ENCODE measurements around the gene RAB20. TPM values are rescaled to one million over a fixed set of nuclear protein-coding genes. Genes with fewer than 3 reads are reported as not detected.

The RAB20 gene
- total RNA-seq, 1 experiment from 2014 or later: 10.6 TPM

DNA sequence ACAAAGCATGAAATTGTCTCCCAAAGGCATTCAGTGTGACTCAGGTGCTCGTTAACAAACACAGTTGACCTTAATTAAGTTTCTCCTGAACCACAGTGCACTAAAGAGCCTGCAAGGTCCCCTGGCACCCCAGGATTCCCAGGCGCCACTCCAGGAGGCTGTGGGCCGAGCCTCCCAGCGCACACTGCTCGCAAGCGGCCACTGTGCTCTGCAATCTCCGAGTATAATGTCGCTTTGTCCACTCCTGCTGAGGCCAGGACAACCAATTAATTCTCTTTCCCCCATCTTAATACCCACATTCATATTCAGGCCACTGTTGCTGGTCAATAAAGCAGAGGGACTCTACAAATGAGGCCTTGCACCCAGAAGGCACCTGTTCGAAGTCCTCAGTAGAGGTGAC, 8.8 kb downstream of the RAB20 start:
- CTCF ChIA-PET: no interaction called here
- intact Hi-C loops (cut with micrococcal nuclease): no loop called here
- H3K36me3 ChIP-seq (ENCODE audit: control insufficient read depth in 1 of 2, insufficient read depth in 2 of 2, low read length in 2 of 2): no peaks in the 10 kb centered on the region; a peak in 1 of 4 replicates
- no peaks in the 10 kb centered on the region for H3K9me2 ChIP-seq (ENCODE audit: insufficient read depth)
- H3K27me3 ChIP-seq (ENCODE audit: insufficient read depth, low read length): no peaks in the 10 kb centered on the region
- H3K9ac ChIP-seq (ENCODE audit: low read length): no peak overlapping the region
- no peaks in the 10 kb centered on the region for H3K9me3 ChIP-seq (ENCODE audit: control insufficient read depth in 1 of 2, insufficient read depth in 1 of 2, low read depth in 1 of 2, low read length in 2 of 2)
- H2AFZ ChIP-seq (ENCODE audit: low read depth, low read length, poor library complexity, severe bottlenecking): no peak overlapping the region
- ATAC-seq: no peak
- POLR2A ChIA-PET: no interaction called here
- no peak for DNase-seq (ENCODE audit: low read depth, low spot score)
- no peaks in the 10 kb centered on the region for H4K20me1 ChIP-seq (ENCODE audit: insufficient read depth)
- peaks cover 1 to 2% of the 10 kb centered on the region in 2 experiments; a peak in 3 of 4 replicates for H3K4me1 ChIP-seq (ENCODE audit: control insufficient read depth in 1 of 2, insufficient read depth in 2 of 2, low read length in 2 of 2)
- TF ChIP-seq, protein P1, sequence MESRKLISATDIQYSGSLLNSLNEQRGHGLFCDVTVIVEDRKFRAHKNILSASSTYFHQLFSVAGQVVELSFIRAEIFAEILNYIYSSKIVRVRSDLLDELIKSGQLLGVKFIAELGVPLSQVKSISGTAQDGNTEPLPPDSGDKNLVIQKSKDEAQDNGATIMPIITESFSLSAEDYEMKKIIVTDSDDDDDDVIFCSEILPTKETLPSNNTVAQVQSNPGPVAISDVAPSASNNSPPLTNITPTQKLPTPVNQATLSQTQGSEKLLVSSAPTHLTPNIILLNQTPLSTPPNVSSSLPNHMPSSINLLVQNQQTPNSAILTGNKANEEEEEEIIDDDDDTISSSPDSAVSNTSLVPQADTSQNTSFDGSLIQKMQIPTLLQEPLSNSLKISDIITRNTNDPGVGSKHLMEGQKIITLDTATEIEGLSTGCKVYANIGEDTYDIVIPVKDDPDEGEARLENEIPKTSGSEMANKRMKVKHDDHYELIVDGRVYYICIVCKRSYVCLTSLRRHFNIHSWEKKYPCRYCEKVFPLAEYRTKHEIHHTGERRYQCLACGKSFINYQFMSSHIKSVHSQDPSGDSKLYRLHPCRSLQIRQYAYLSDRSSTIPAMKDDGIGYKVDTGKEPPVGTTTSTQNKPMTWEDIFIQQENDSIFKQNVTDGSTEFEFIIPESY (IDR thresholded peaks at IDR 0.05; ENCODE audit: extremely low read depth, insufficient replicate concordance, low read length): no peak
- TF ChIP-seq EZH2phosphoT487 (IDR thresholded peaks at IDR 0.05; ENCODE audit: borderline replicate concordance) (no peak), YY1 (IDR thresholded peaks at IDR 0.05; ENCODE audit: extremely low read depth, insufficient replicate concordance, low read depth, low read length) (no peak), FOSL1 (IDR thresholded peaks at IDR 0.05; ENCODE audit: low read depth) (no peak), ELF1 (IDR thresholded peaks at IDR 0.05; ENCODE audit: borderline replicate concordance, low read depth) (no peak), EZH2 (IDR thresholded peaks at IDR 0.05) (no peak), SRF (IDR thresholded peaks at IDR 0.05; ENCODE audit: low read depth) (no peak), RAD21 (IDR thresholded peaks at IDR 0.05; ENCODE audit: low read depth) (no peak), CEBPB (IDR thresholded peaks at IDR 0.05; ENCODE audit: low read depth) (no peak), TCF7L2 (IDR thresholded peaks at IDR 0.05; ENCODE audit: borderline replicate concordance, extremely low read depth, insufficient read depth, insufficient read length) (no peak), ZNF274 (IDR thresholded peaks at IDR 0.05; ENCODE audit: low read depth, low read length) (no peak), POLR2A (IDR thresholded peaks at IDR 0.05; ENCODE audit: borderline replicate concordance, extremely low read depth, insufficient read depth, insufficient read length) (no peak), JUND (IDR thresholded peaks at IDR 0.05) (no peak), ZFX (IDR thresholded peaks at IDR 0.05) (no peak)
- TF ChIP-seq, protein P2, sequence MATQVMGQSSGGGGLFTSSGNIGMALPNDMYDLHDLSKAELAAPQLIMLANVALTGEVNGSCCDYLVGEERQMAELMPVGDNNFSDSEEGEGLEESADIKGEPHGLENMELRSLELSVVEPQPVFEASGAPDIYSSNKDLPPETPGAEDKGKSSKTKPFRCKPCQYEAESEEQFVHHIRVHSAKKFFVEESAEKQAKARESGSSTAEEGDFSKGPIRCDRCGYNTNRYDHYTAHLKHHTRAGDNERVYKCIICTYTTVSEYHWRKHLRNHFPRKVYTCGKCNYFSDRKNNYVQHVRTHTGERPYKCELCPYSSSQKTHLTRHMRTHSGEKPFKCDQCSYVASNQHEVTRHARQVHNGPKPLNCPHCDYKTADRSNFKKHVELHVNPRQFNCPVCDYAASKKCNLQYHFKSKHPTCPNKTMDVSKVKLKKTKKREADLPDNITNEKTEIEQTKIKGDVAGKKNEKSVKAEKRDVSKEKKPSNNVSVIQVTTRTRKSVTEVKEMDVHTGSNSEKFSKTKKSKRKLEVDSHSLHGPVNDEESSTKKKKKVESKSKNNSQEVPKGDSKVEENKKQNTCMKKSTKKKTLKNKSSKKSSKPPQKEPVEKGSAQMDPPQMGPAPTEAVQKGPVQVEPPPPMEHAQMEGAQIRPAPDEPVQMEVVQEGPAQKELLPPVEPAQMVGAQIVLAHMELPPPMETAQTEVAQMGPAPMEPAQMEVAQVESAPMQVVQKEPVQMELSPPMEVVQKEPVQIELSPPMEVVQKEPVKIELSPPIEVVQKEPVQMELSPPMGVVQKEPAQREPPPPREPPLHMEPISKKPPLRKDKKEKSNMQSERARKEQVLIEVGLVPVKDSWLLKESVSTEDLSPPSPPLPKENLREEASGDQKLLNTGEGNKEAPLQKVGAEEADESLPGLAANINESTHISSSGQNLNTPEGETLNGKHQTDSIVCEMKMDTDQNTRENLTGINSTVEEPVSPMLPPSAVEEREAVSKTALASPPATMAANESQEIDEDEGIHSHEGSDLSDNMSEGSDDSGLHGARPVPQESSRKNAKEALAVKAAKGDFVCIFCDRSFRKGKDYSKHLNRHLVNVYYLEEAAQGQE (IDR thresholded peaks at IDR 0.05; ENCODE audit: low read depth): no peak
- TF ChIP-seq, protein P3, sequence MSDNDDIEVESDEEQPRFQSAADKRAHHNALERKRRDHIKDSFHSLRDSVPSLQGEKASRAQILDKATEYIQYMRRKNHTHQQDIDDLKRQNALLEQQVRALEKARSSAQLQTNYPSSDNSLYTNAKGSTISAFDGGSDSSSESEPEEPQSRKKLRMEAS (IDR thresholded peaks at IDR 0.05): no peak
- TF ChIP-seq, protein P4, sequence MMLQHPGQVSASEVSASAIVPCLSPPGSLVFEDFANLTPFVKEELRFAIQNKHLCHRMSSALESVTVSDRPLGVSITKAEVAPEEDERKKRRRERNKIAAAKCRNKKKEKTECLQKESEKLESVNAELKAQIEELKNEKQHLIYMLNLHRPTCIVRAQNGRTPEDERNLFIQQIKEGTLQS (IDR thresholded peaks at IDR 0.05): no peak
- peaks cover 18% of the 10 kb centered on the region for H3K79me2 ChIP-seq (ENCODE audit: insufficient read depth, low read length)
- no peak overlapping the region for H3K4me2 ChIP-seq (ENCODE audit: low read length)
- no peak overlapping the region for H3K27ac ChIP-seq (ENCODE audit: low read depth, low read length)
- no TSS peak for BruUV-seq (replicated peaks)
- RAD21 ChIA-PET (ENCODE audit: low non-redundant PET in 1 of 2, low total read pairs in 2 of 2, uncharacterized antibody in 2 of 2, unreplicated experiment in 2 of 2): no interaction called here
- H3K4me3 ChIP-seq (replicated peaks in 1 of 2; ENCODE audit: low read depth in 1 of 2, low read length in 2 of 2): no peak overlapping the region

Measured in HCT116 (cell line).